Neural crest cell (in vitro differentiated cells): Measurements from ENCODE around the gene KIF15. TPM values are rescaled to one million over a fixed set of nuclear protein-coding genes. Genes with fewer than 3 reads are reported as not detected.

Experiments
- DNase-seq: peaks from one replicate; pipeline ENCODE4 v3.0.0; 2021; ENCODE audit warnings: low read depth, mixed read lengths, low spot score
- H3K27ac Mint-ChIP-seq: one replicate; pipeline ENCODE4 v1.8.0; 2021; ENCODE audit warnings: mild to moderate bottlenecking, mixed read lengths; ENCODE audit not compliant: unreplicated experiment
- H3K27me3 Mint-ChIP-seq: 2 replicates; pipeline ENCODE4 v1.8.0; 2021; ENCODE audit warnings: low read depth, mild to moderate bottlenecking, mixed read lengths
- H3K36me3 Mint-ChIP-seq: 2 replicates; pipeline ENCODE4 v1.8.0; 2021; ENCODE audit warnings: low read depth, mild to moderate bottlenecking, mixed read lengths
- H3K4me1 Mint-ChIP-seq: 2 replicates; pipeline ENCODE4 v1.8.0; 2021; ENCODE audit warnings: mixed read lengths
- H3K4me3 Mint-ChIP-seq: one replicate; pipeline ENCODE4 v1.8.0; 2021; ENCODE audit warnings: mild to moderate bottlenecking, mixed read lengths
- H3K9me3 Mint-ChIP-seq: 2 replicates; pipeline ENCODE4 v1.8.0; 2021; ENCODE audit warnings: mixed read lengths
- total RNA-seq: library from RNA; stranded (reverse); gene quantifications from 2 replicates; pipeline ENCODE4 v1.2.1, GENCODE V29; 2021
- TF ChIP-seq, protein P1 (sequence below): fragments of 200-600 bp; sonication (generic); conservative IDR thresholded peaks from 2 replicates; pipeline ENCODE4 v1.5.0; 2021; ENCODE audit warnings: antibody characterized with exemption, mild to moderate bottlenecking

Gene KIF15
- total RNA-seq, 1 donor from 2014 or later: 51.3 TPM

DNA sequence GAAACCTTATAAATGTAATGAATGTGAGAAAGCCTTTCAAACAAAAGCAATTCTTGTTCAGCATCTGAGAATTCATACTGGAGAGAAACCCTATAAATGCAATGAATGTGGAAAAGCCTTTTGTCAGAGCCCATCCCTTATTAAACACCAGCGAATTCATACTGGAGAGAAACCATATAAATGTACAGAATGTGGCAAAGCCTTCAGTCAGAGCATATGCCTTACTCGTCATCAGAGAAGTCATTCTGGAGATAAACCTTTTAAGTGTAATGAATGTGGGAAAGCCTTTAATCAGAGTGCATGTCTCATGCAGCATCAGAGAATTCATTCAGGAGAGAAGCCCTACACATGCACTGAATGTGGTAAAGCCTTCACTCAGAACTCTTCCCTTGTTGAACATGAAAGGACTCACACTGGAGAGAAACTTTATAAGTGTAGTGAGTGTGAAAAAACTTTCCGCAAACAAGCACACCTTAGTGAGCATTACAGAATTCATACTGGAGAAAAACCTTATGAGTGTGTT is 26.9 kb upstream of the KIF15 start:
- Mint-ChIP-seq H3K4me1 (no peaks in the 10 kb centered on the region), H3K4me3 (no peak overlapping the region), H3K36me3 (peaks cover 71% of the 10 kb centered on the region), H3K27ac (no peak overlapping the region), H3K9me3 (peaks cover 38% of the 10 kb centered on the region), H3K27me3 (no peaks in the 10 kb centered on the region)
- TF ChIP-seq, protein P1, sequence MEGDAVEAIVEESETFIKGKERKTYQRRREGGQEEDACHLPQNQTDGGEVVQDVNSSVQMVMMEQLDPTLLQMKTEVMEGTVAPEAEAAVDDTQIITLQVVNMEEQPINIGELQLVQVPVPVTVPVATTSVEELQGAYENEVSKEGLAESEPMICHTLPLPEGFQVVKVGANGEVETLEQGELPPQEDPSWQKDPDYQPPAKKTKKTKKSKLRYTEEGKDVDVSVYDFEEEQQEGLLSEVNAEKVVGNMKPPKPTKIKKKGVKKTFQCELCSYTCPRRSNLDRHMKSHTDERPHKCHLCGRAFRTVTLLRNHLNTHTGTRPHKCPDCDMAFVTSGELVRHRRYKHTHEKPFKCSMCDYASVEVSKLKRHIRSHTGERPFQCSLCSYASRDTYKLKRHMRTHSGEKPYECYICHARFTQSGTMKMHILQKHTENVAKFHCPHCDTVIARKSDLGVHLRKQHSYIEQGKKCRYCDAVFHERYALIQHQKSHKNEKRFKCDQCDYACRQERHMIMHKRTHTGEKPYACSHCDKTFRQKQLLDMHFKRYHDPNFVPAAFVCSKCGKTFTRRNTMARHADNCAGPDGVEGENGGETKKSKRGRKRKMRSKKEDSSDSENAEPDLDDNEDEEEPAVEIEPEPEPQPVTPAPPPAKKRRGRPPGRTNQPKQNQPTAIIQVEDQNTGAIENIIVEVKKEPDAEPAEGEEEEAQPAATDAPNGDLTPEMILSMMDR: no peak
- DNase-seq: no peak

DNA sequence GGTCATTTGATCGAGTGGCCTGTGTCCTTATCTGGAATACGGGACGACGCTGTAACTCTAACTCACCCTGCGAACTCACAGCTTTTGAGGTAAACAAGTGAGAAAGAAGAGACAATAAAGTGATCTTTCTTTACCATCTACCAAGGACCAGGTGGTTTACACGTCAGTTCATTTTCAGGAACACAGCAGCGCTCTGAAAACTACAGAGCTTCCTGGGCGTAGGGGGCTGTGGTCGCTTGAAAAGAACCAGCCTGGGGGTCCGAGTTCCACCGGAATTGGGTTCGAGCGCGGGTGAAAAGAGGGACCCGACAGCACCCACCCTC is 532 bp upstream of the KIF15 start:
- H3K27me3 Mint-ChIP-seq: no peaks in the 10 kb centered on the region
- H3K4me3 Mint-ChIP-seq: peak overlapping the region; percentile 93
- H3K4me1 Mint-ChIP-seq: peaks cover 23% of the 10 kb centered on the region
- DNase-seq: no peak
- TF ChIP-seq, protein P1: no peak
- H3K9me3 Mint-ChIP-seq: peaks cover 25% of the 10 kb centered on the region
- peaks cover 65% of the 10 kb centered on the region for H3K36me3 Mint-ChIP-seq
- H3K27ac Mint-ChIP-seq: peak overlapping the region; percentile 98

- Mint-ChIP-seq H3K4me1 (peaks cover 23% of the 10 kb centered on the region), H3K4me3 (peak overlapping the region; percentile 93), H3K27me3 (no peaks in the 10 kb centered on the region), H3K27ac (peak overlapping the region; percentile 98), H3K9me3 (peaks cover 27% of the 10 kb centered on the region), H3K36me3 (peaks cover 64% of the 10 kb centered on the region)
- TF ChIP-seq, protein P1: no peak
- no peak for DNase-seq
Measured at GRCh38 chr3:44762170-44762677, 630 bp downstream of the KIF15 start.

DNA sequence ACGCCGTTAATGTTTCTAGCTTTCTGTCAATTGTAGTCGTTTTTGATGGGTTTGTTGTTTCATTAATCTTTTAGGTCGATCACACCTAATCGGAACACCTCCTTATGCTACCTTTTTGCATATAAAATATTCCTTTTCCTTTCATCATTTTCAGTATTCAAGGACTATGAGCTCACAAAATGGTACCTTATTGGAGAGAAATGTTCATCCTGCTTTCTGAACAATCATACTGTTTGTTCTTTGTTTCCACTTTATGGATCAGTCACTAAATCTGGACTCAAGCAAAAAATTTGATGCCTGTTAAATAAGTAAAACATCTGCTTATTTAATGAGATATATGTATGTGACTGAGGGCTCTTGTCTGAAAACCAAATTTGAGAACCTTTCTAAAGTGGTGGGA is 1.1 kb downstream of the KIF15 start:
- H3K4me1 Mint-ChIP-seq: peaks cover 18% of the 10 kb centered on the region
- H3K27me3 Mint-ChIP-seq: no peaks in the 10 kb centered on the region
- H3K9me3 Mint-ChIP-seq: peaks cover 22% of the 10 kb centered on the region
- peak overlapping the region; percentile 93 for H3K4me3 Mint-ChIP-seq
- peak overlapping the region; percentile 98 for H3K27ac Mint-ChIP-seq
- TF ChIP-seq, protein P1: no peak
- DNase-seq: no peak
- H3K36me3 Mint-ChIP-seq: peaks cover 62% of the 10 kb centered on the region

GRCh38 chr3:44764248-44764647 is 2.7 kb downstream of the KIF15 start:
- TF ChIP-seq, protein P1: no peak
- Mint-ChIP-seq H3K27ac (no peak overlapping the region), H3K4me1 (peaks cover 16% of the 10 kb centered on the region), H3K27me3 (no peaks in the 10 kb centered on the region), H3K36me3 (peaks cover 62% of the 10 kb centered on the region), H3K9me3 (peaks cover 17% of the 10 kb centered on the region), H3K4me3 (peak overlapping the region; percentile 78)
- no peak for DNase-seq
